ENCODE data around the gene AKR1C1.
"Not testable (repeated sequence)": the region's sequence is repeated elsewhere in the genome, so short reads cannot be mapped to it uniquely, and the experiment has no call there.

AKR1C1 gene

GRCh38 chr10:4937346-4937745 lies 25.9 kb upstream of the AKR1C1 start:
- WGBS (ENCODE audit: extremely low coverage, insufficient coverage, insufficient read length), result no CpG with 5 or more reads among the region's 23 CpGs
- Histone ChIP-seq H3K27me3 (ENCODE audit: insufficient read depth, low read length) (no peaks in the 10 kb centered on the region), H2BK12ac (ENCODE audit: low read length) (no peak overlapping the region), H3K9ac (ENCODE audit: low read length) (no peak overlapping the region), H3K4me3 (ENCODE audit: low read depth, low read length) (peak overlapping the region; percentile 53), H4K91ac (ENCODE audit: low read depth, low read length) (no peak overlapping the region), H4K12ac (ENCODE audit: low read depth, low read length) (no peak overlapping the region), H2BK120ac (ENCODE audit: insufficient read depth, low read length, poor library complexity) (no peak overlapping the region), H3K9me3 (ENCODE audit: insufficient read depth, low read depth, low read length) (no peaks in the 10 kb centered on the region), H3K4ac (ENCODE audit: low read depth, low read length) (no peak overlapping the region), H3K4me2 (ENCODE audit: low read length) (no peak overlapping the region), H3K36me3 (ENCODE audit: control insufficient read depth in 1 of 2, insufficient read depth in 2 of 2, low read length in 2 of 2) (no peaks in the 10 kb centered on the region), H3K23ac (ENCODE audit: low read length) (no peak overlapping the region), H4K8ac (ENCODE audit: low read depth, low read length) (no peak overlapping the region), H3K14ac (ENCODE audit: low read length) (no peak overlapping the region), H3K27ac (ENCODE audit: low read depth, low read length) (no peak overlapping the region), H3K18ac (ENCODE audit: low read length) (no peak overlapping the region), H2BK5ac (ENCODE audit: low read depth, low read length, poor library complexity) (no peak overlapping the region), H3K4me1 (ENCODE audit: control insufficient read depth in 1 of 2, insufficient read depth in 2 of 2, low read length in 2 of 2) (no peaks in the 10 kb centered on the region), H3K79me1 (ENCODE audit: low read length) (no peaks in the 10 kb centered on the region), H3K79me2 (ENCODE audit: control insufficient read depth, insufficient read depth, low read length, poor library complexity) (no peaks in the 10 kb centered on the region), H2AK5ac (ENCODE audit: low read length) (no peak overlapping the region), H2AFZ (ENCODE audit: insufficient read depth, low read length, poor library complexity) (no peak overlapping the region)
- no peak for DNase-seq

- H3K4me3 ChIP-seq (ENCODE audit: low read depth, low read length), result no peak overlapping the region
- H4K8ac ChIP-seq (ENCODE audit: low read depth, low read length), result no peak overlapping the region
- no peak overlapping the region for H3K4ac ChIP-seq (ENCODE audit: low read depth, low read length)
- no peak overlapping the region for H3K18ac ChIP-seq (ENCODE audit: low read length)
- H3K4me1 ChIP-seq (ENCODE audit: control insufficient read depth in 1 of 2, insufficient read depth in 2 of 2, low read length in 2 of 2), result no peaks in the 10 kb centered on the region
- H3K79me2 ChIP-seq (ENCODE audit: control insufficient read depth, insufficient read depth, low read length, poor library complexity), result no peaks in the 10 kb centered on the region
- H2BK12ac ChIP-seq (ENCODE audit: low read length), result no peak overlapping the region
- H3K4me2 ChIP-seq (ENCODE audit: low read length), result no peak overlapping the region
- no peak overlapping the region for H3K14ac ChIP-seq (ENCODE audit: low read length)
- H2BK120ac ChIP-seq (ENCODE audit: insufficient read depth, low read length, poor library complexity), result no peak overlapping the region
- no peak overlapping the region for H3K23ac ChIP-seq (ENCODE audit: low read length)
- no peak overlapping the region for H3K27ac ChIP-seq (ENCODE audit: low read depth, low read length)
- H4K91ac ChIP-seq (ENCODE audit: low read depth, low read length), result no peak overlapping the region
- no CpG with 5 or more reads among the region's 7 CpGs for WGBS (ENCODE audit: extremely low coverage, insufficient coverage, insufficient read length)
- H2BK5ac ChIP-seq (ENCODE audit: low read depth, low read length, poor library complexity), result no peak overlapping the region
- no peaks in the 10 kb centered on the region for H3K79me1 ChIP-seq (ENCODE audit: low read length)
- H2AFZ ChIP-seq (ENCODE audit: insufficient read depth, low read length, poor library complexity), result no peak overlapping the region
- H4K12ac ChIP-seq (ENCODE audit: low read depth, low read length), result no peak overlapping the region
- no peak overlapping the region for H2AK5ac ChIP-seq (ENCODE audit: low read length)
- no peaks in the 10 kb centered on the region for H3K27me3 ChIP-seq (ENCODE audit: insufficient read depth, low read length)
- H3K9ac ChIP-seq (ENCODE audit: low read length), result no peak overlapping the region
- DNase-seq, result no peak
- no peaks in the 10 kb centered on the region for H3K9me3 ChIP-seq (ENCODE audit: insufficient read depth, low read depth, low read length)
- H3K36me3 ChIP-seq (ENCODE audit: control insufficient read depth in 1 of 2, insufficient read depth in 2 of 2, low read length in 2 of 2), result no peaks in the 10 kb centered on the region
Measured at GRCh38 chr10:4939224-4940072, 23.8 kb upstream of the AKR1C1 start.

- not testable (repeated sequence) for H3K18ac ChIP-seq (ENCODE audit: low read length); H3K9me3 ChIP-seq (ENCODE audit: insufficient read depth, low read depth, low read length); H3K4me3 ChIP-seq (ENCODE audit: low read depth, low read length); H2BK120ac ChIP-seq (ENCODE audit: insufficient read depth, low read length, poor library complexity); H2AFZ ChIP-seq (ENCODE audit: insufficient read depth, low read length, poor library complexity); H3K4me2 ChIP-seq (ENCODE audit: low read length); H3K4me1 ChIP-seq (ENCODE audit: control insufficient read depth in 1 of 2, insufficient read depth in 2 of 2, low read length in 2 of 2); H4K12ac ChIP-seq (ENCODE audit: low read depth, low read length); H4K91ac ChIP-seq (ENCODE audit: low read depth, low read length); H3K79me1 ChIP-seq (ENCODE audit: low read length); DNase-seq; H3K27ac ChIP-seq (ENCODE audit: low read depth, low read length); H3K23ac ChIP-seq (ENCODE audit: low read length); H4K8ac ChIP-seq (ENCODE audit: low read depth, low read length); H3K9ac ChIP-seq (ENCODE audit: low read length); H3K79me2 ChIP-seq (ENCODE audit: control insufficient read depth, insufficient read depth, low read length, poor library complexity); H3K4ac ChIP-seq (ENCODE audit: low read depth, low read length); H2AK5ac ChIP-seq (ENCODE audit: low read length); H3K27me3 ChIP-seq (ENCODE audit: insufficient read depth, low read length); H3K14ac ChIP-seq (ENCODE audit: low read length); H2BK5ac ChIP-seq (ENCODE audit: low read depth, low read length, poor library complexity); H3K36me3 ChIP-seq (ENCODE audit: control insufficient read depth in 1 of 2, insufficient read depth in 2 of 2, low read length in 2 of 2)
- peak overlapping the region; percentile 59 for H2BK12ac ChIP-seq (ENCODE audit: low read length)
- WGBS (ENCODE audit: extremely low coverage, insufficient coverage, insufficient read length), result no CpG with 5 or more reads among the region's 6 CpGs
Measured at GRCh38 chr10:4940073-4940428, 23.2 kb upstream of the AKR1C1 start.

GRCh38 chr10:4940909-4941308 lies 22.3 kb upstream of the AKR1C1 start:
- not testable (repeated sequence) for H3K27me3 ChIP-seq (ENCODE audit: insufficient read depth, low read length); H2BK120ac ChIP-seq (ENCODE audit: insufficient read depth, low read length, poor library complexity); H3K36me3 ChIP-seq (ENCODE audit: control insufficient read depth in 1 of 2, insufficient read depth in 2 of 2, low read length in 2 of 2); H3K9me3 ChIP-seq (ENCODE audit: insufficient read depth, low read depth, low read length); H3K23ac ChIP-seq (ENCODE audit: low read length); H3K4ac ChIP-seq (ENCODE audit: low read depth, low read length); H3K4me2 ChIP-seq (ENCODE audit: low read length); H3K27ac ChIP-seq (ENCODE audit: low read depth, low read length); H4K12ac ChIP-seq (ENCODE audit: low read depth, low read length); H3K18ac ChIP-seq (ENCODE audit: low read length); H3K9ac ChIP-seq (ENCODE audit: low read length); H3K4me3 ChIP-seq (ENCODE audit: low read depth, low read length); H2AFZ ChIP-seq (ENCODE audit: insufficient read depth, low read length, poor library complexity); H4K8ac ChIP-seq (ENCODE audit: low read depth, low read length); H3K79me1 ChIP-seq (ENCODE audit: low read length); H3K79me2 ChIP-seq (ENCODE audit: control insufficient read depth, insufficient read depth, low read length, poor library complexity); H3K4me1 ChIP-seq (ENCODE audit: control insufficient read depth in 1 of 2, insufficient read depth in 2 of 2, low read length in 2 of 2); DNase-seq
- no CpG with 5 or more reads among the region's 2 CpGs for whole genome bisulfite sequencing (ENCODE audit: extremely low coverage, insufficient coverage, insufficient read length)
- Histone ChIP-seq H4K91ac (ENCODE audit: low read depth, low read length) (peak overlapping the region; percentile 73), H2BK12ac (ENCODE audit: low read length) (peak overlapping the region; percentile 76), H3K14ac (ENCODE audit: low read length) (peak overlapping the region; percentile 44), H2AK5ac (ENCODE audit: low read length) (peak overlapping the region; percentile 46), H2BK5ac (ENCODE audit: low read depth, low read length, poor library complexity) (peak overlapping the region; percentile 31)

Data from trophoblast cell (in vitro differentiated cells and primary cell).